Astrocyte (in vitro differentiated cells and primary cell): Measurements from ENCODE around the gene TMEM176B. TPM values are rescaled to one million over a fixed set of nuclear protein-coding genes. Genes with fewer than 3 reads are reported as not detected.
A peak's percentile ranks its signal among the peaks of the same experiment; 100 is the strongest.

Source experiments
- DNase-seq: peaks from one replicate; pipeline ENCODE4 v3.0.0-alpha.2; 2010; ENCODE audit warnings: low read depth
- FAIRE-seq: peaks from 2 replicates; lab custom pipeline; 2011; peaks lifted over from hg19 to GRCh38; lab: Jason Lieb, UNC
- H2AFZ ChIP-seq: 2 replicates; pipeline ENCODE4 v1.6.0; 2012; ENCODE audit warnings: low read depth, low read length, inconsistent platforms
- H3K27ac ChIP-seq: 2 replicates; pipeline ENCODE4 v1.5.1; 2011; ENCODE audit warnings: low read depth, low read length, inconsistent platforms
- H3K27me3 ChIP-seq: 2 replicates; pipeline ENCODE4 v1.6.0; 2011; ENCODE audit warnings: low read length, inconsistent platforms; ENCODE audit not compliant: insufficient read depth
- H3K36me3 ChIP-seq: 2 replicates; pipeline ENCODE4 v1.5.1; 2011; ENCODE audit warnings: low read length, inconsistent platforms; ENCODE audit not compliant: insufficient read depth
- H3K4me1 ChIP-seq: 2 replicates; pipeline ENCODE4 v1.5.1; 2011; ENCODE audit warnings: low read length, inconsistent platforms; ENCODE audit not compliant: insufficient read depth
- H3K4me2 ChIP-seq: 2 replicates; pipeline ENCODE4 v1.6.0; 2012; ENCODE audit warnings: low read length, inconsistent platforms
- H3K4me3 ChIP-seq: 2 replicates; pipeline ENCODE4 v1.5.1; 2011; ENCODE audit warnings: low read depth, mild to moderate bottlenecking, low read length, inconsistent platforms; ENCODE audit not compliant: insufficient read depth
- H3K79me2 ChIP-seq: 2 replicates; pipeline ENCODE4 v1.6.0; 2012; ENCODE audit warnings: mild to moderate bottlenecking, low read length, inconsistent platforms; ENCODE audit not compliant: insufficient read depth
- H3K9ac ChIP-seq: 2 replicates; pipeline ENCODE4 v1.6.0; 2012; ENCODE audit warnings: mild to moderate bottlenecking, low read length, inconsistent platforms
- H3K9me3 ChIP-seq: 2 replicates; pipeline ENCODE4 v1.5.1; 2012; ENCODE audit warnings: low read depth, mild to moderate bottlenecking, low read length, inconsistent platforms; ENCODE audit not compliant: insufficient read depth
- H4K20me1 ChIP-seq: 2 replicates; pipeline ENCODE4 v1.6.0; 2012; ENCODE audit warnings: low read length, inconsistent platforms; ENCODE audit not compliant: insufficient read depth
- H3K27ac Mint-ChIP-seq: one replicate; pipeline ENCODE4 v1.8.0; 2021; ENCODE audit warnings: mild to moderate bottlenecking, mixed read lengths; ENCODE audit not compliant: unreplicated experiment
- H3K27me3 Mint-ChIP-seq: one replicate; pipeline ENCODE4 v1.8.0; 2021; ENCODE audit warnings: low read depth, mixed read lengths; ENCODE audit not compliant: unreplicated experiment
- H3K36me3 Mint-ChIP-seq: one replicate; pipeline ENCODE4 v1.8.0; 2021; ENCODE audit warnings: low read depth, mixed read lengths; ENCODE audit not compliant: unreplicated experiment
- H3K4me1 Mint-ChIP-seq: one replicate; pipeline ENCODE4 v1.8.0; 2021; ENCODE audit warnings: low read depth, mixed read lengths; ENCODE audit not compliant: unreplicated experiment
- H3K4me3 Mint-ChIP-seq: one replicate; pipeline ENCODE4 v1.8.0; 2021; ENCODE audit warnings: mild to moderate bottlenecking, moderate library complexity, mixed read lengths; ENCODE audit not compliant: unreplicated experiment
- H3K9me3 Mint-ChIP-seq: one replicate; pipeline ENCODE4 v1.8.0; 2021; ENCODE audit warnings: mild to moderate bottlenecking, mixed read lengths; ENCODE audit not compliant: unreplicated experiment
- EZH2 ChIP-seq: IDR thresholded peaks from 2 replicates; pipeline ENCODE4 v1.6.1; 2012; ENCODE audit warnings: mild to moderate bottlenecking, low read length, inconsistent platforms; ENCODE audit not compliant: insufficient read depth
- total RNA-seq: library from RNA; stranded (reverse); gene quantifications from 2 replicates; pipeline ENCODE4 v1.2.1, GENCODE V29; 2021
- TF ChIP-seq, protein P1 (sequence below): IDR thresholded peaks from 2 replicates; pipeline ENCODE4 v1.5.1; 2011; ENCODE audit warnings: low read depth, mild to moderate bottlenecking, inconsistent platforms, low read length, moderate library complexity; ENCODE audit not compliant: insufficient read depth

TMEM176B gene
- total RNA-seq, 1 donor from 2014 or later = 0.32 TPM

DNA sequence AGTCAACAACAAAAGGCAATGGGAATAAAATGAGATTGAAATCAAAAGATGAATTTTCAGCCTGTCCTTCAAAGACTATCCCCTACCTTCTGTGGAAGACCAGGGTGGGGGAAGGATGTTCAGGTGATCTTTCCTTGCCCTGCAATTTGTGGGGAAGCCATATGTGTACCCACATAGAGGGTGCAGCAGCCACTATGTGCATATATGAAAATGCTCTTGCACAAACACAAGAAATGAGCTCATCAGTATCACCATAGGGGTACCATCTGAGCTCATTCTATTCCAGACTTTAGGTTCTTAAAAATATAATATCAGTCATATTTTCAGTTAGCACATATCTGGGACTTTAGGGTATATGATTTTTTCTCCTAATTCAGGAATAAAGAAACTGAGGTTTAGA, 45.2 kb downstream of the TMEM176B start:
- TF ChIP-seq, protein P1, sequence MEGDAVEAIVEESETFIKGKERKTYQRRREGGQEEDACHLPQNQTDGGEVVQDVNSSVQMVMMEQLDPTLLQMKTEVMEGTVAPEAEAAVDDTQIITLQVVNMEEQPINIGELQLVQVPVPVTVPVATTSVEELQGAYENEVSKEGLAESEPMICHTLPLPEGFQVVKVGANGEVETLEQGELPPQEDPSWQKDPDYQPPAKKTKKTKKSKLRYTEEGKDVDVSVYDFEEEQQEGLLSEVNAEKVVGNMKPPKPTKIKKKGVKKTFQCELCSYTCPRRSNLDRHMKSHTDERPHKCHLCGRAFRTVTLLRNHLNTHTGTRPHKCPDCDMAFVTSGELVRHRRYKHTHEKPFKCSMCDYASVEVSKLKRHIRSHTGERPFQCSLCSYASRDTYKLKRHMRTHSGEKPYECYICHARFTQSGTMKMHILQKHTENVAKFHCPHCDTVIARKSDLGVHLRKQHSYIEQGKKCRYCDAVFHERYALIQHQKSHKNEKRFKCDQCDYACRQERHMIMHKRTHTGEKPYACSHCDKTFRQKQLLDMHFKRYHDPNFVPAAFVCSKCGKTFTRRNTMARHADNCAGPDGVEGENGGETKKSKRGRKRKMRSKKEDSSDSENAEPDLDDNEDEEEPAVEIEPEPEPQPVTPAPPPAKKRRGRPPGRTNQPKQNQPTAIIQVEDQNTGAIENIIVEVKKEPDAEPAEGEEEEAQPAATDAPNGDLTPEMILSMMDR = no peak
- TF ChIP-seq EZH2 = no peak
- Mint-ChIP-seq H3K4me3 (no peak overlapping the region), H3K4me1 (peaks cover 7% of the 10 kb centered on the region), H3K27ac (peak overlapping the region; percentile 47), H3K9me3 (no peaks in the 10 kb centered on the region), H3K27me3 (no peaks in the 10 kb centered on the region), H3K36me3 (no peaks in the 10 kb centered on the region)
- FAIRE-seq = no peak
- Histone ChIP-seq H2AFZ (no peak overlapping the region), H3K4me2 (no peak overlapping the region), H3K9ac (no peak overlapping the region), H3K4me1 (no peaks in the 10 kb centered on the region), H3K79me2 (no peaks in the 10 kb centered on the region), H3K4me3 (no peak overlapping the region), H3K9me3 (no peaks in the 10 kb centered on the region), H3K36me3 (no peaks in the 10 kb centered on the region), H3K27ac (no peak overlapping the region), H4K20me1 (no peaks in the 10 kb centered on the region), H3K27me3 (no peaks in the 10 kb centered on the region)
- DNase-seq = no peak

DNA sequence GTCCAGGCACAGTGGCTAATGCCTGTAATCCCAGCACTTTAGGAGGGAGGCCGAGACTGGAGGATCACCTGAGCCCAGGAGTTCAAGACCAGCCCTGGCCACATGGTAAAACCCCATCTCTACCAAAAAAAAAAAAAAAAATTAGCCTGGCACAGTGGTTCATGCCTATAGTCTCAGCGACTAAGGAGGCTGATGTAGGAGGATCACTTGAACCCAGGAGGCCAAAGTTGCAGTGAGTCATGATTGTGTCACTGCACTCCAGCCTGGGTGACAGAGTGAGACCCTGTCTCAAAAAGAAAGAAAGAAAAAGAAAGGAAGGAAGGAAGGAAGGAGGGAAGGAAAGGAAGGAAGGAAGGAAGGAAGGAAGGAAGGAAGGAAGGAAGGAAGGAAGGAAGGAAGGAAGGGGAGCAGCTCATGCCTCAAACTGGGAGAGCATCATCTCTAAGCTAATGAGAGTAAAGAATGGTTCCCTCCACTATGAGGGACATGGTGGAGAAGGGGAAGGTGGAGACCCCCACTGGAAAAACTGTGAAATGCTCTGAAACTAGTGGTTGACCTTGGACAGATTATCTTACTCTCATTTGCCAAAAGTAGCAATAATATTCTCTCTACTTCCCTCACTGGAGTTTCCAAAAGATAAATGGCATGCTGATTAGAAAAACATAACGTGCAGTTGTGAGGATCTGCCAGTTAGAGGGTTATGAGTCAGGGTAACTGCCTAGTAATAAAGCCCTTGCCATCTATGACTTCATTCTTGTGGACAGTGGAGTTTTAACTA, 46.1 kb downstream of the TMEM176B start:
- no peaks in the 10 kb centered on the region for H3K9me3 ChIP-seq
- H3K4me1 ChIP-seq = no peaks in the 10 kb centered on the region
- H3K27me3 ChIP-seq = no peaks in the 10 kb centered on the region
- Mint-ChIP-seq H3K27me3 (peaks cover 4% of the 10 kb centered on the region), H3K4me1 (peaks cover 7% of the 10 kb centered on the region), H3K9me3 (no peaks in the 10 kb centered on the region), H3K4me3 (no peak overlapping the region), H3K36me3 (no peaks in the 10 kb centered on the region), H3K27ac (no peak overlapping the region)
- FAIRE-seq (no peak), DNase-seq (no peak)
- no peak overlapping the region for H3K4me2 ChIP-seq
- H3K79me2 ChIP-seq = no peaks in the 10 kb centered on the region
- no peak overlapping the region for H2AFZ ChIP-seq
- no peaks in the 10 kb centered on the region for H4K20me1 ChIP-seq
- TF ChIP-seq, protein P1 = peak; percentile 12
- TF ChIP-seq EZH2 = no peak
- no peak overlapping the region for H3K4me3 ChIP-seq
- no peak overlapping the region for H3K27ac ChIP-seq
- no peaks in the 10 kb centered on the region for H3K36me3 ChIP-seq
- H3K9ac ChIP-seq = no peak overlapping the region

DNA sequence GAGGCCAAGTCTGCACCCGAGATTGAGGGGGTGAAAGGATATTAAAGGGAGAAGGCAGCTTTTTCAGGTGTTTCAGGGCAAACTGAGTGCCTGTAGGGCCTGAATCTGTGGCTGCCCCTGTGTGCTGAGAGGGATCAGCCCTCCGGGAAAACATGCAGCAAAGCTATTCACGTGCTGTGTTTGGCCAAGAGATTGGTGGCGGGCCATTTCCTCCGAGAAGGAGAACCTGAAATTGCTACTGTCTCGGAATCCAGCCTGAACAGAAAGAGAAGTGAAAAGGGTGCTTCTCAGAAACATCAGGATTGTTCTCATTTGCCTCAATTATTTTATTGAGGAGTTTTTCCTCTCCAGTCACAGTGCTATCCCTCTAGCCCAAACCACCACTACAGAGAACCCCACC, 46.9 kb downstream of the TMEM176B start:
- no peaks in the 10 kb centered on the region for H3K27me3 ChIP-seq
- H3K9me3 Mint-ChIP-seq = no peaks in the 10 kb centered on the region
- FAIRE-seq = no peak
- no peaks in the 10 kb centered on the region for H4K20me1 ChIP-seq
- no peak overlapping the region for H3K9ac ChIP-seq
- no peak overlapping the region for H3K4me3 Mint-ChIP-seq
- H3K27me3 Mint-ChIP-seq = peaks cover 11% of the 10 kb centered on the region
- no peaks in the 10 kb centered on the region for H3K36me3 Mint-ChIP-seq
- no peak for TF ChIP-seq EZH2
- TF ChIP-seq, protein P1 = no peak
- H3K9me3 ChIP-seq = no peaks in the 10 kb centered on the region
- no peak overlapping the region for H3K27ac ChIP-seq
- peaks cover 7% of the 10 kb centered on the region for H3K4me1 Mint-ChIP-seq
- no peak overlapping the region for H2AFZ ChIP-seq
- no peaks in the 10 kb centered on the region for H3K36me3 ChIP-seq
- no peak overlapping the region for H3K27ac Mint-ChIP-seq
- no peaks in the 10 kb centered on the region for H3K4me1 ChIP-seq
- H3K4me3 ChIP-seq = no peak overlapping the region
- H3K79me2 ChIP-seq = no peaks in the 10 kb centered on the region
- H3K4me2 ChIP-seq = no peak overlapping the region
- no peak for DNase-seq
